Muscle of leg (tissue), 11 donors: ENCODE results near the gene SEH1L. TPM values are rescaled to one million over a fixed set of nuclear protein-coding genes. Genes with fewer than 3 reads are reported as not detected.
"Not testable (repeated sequence)": the region's sequence is repeated elsewhere in the genome, so short reads cannot be mapped to it uniquely, and the experiment has no call there.

Source experiments
- DNase-seq: peaks from one replicate; pipeline ENCODE4 v3.0.0; 2013
- H3K27ac ChIP-seq: one replicate; pipeline ENCODE4 v1.5.1; 2013; ENCODE audit warnings: mild to moderate bottlenecking, low read length, control low read depth
- H3K27me3 ChIP-seq: one replicate; pipeline ENCODE4 v1.6.1; 2013; ENCODE audit warnings: low read length; ENCODE audit not compliant: control insufficient read depth, insufficient read depth
- H3K36me3 ChIP-seq: one replicate; pipeline ENCODE4 v1.6.1; 2013; ENCODE audit warnings: low read length; ENCODE audit not compliant: control insufficient read depth, insufficient read depth
- H3K4me1 ChIP-seq: one replicate; pipeline ENCODE4 v1.6.1; 2013; ENCODE audit warnings: low read length; ENCODE audit not compliant: control insufficient read depth, insufficient read depth
- H3K4me3 ChIP-seq: one replicate; pipeline ENCODE4 v1.5.1; 2013; ENCODE audit warnings: low read length, control low read depth
- H3K9me3 ChIP-seq: replicated peaks from 2 replicates; pipeline ENCODE4 v1.6.1; 2013; ENCODE audit warnings: low read depth, low read length; ENCODE audit not compliant: control insufficient read depth
- WGBS: methylation state at CpG from one replicate; pipeline ENCODE4 v1.1.5; 2013; ENCODE audit warnings: missing lambda C conversion rate; ENCODE audit not compliant: insufficient coverage; 5-methylcytosine and 5-hydroxymethylcytosine counted together
- polyA plus RNA-seq, 8 donors: library from polyadenylated mRNA; unstranded; fragments of 120-200 nt; gene quantifications; one replicate each; pipeline versions ENCODE4 v1.2.1 to v1.2.3, GENCODE V29; 2013; ENCODE audit warnings: inconsistent platforms in 1 of 8, low replicate concordance in 1 of 8; ENCODE audit not compliant: insufficient read length in 8 of 8, insufficient read depth in 1 of 8
- total RNA-seq: library from RNA; stranded (reverse); fragments of 120-200 nt; gene quantifications from one replicate; pipeline ENCODE4 v1.2.4, GENCODE V29; 2013

SEH1L gene
- total and polyA plus RNA-seq, 9 donors, result 16.6 to 30.7 (median 27.5) TPM

DNA sequence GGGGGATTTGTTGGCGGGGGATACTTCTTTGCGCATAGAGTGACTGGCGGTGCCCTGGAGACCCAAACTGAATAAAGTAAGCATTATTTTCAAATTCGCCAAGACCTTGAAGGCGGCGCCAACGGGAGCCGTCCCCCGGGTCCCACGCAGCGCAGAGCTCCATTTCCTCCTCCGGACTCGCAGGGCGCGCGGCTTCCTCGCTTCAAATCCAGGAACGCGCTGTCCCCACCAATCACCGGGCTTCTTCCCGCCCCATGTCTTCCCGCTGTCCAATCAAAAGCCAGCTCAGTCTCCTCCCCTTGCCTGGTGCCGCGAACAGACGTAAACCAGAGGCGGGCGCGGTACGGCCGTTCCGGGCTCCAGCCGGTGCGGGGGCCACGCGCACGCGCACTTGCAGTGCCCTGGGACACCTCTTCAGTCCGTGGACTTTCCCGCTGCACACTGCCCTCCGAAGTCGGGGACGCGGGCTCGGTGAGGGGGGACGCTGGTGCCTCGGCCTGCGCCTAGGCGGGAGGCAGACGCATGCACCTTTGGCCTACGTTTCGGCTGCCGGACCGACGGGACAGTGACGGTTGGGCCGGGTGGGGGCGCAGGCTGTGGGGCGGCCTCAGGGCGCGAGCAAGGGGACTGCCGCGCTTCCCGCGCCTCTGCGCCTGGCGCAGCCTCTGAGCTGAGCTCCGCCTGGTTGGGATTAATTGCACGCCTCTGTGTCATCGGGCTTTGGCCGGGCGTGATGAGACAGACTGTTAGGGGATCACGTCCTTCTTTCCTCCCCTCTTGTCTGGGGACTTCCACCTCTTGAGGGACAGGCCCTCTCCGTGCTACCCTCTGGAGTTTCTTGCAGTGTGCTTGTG, 43.4 kb downstream of the SEH1L start, which contains the start of gene CEP192:
Gene CEP192 (plus strand): TSS at position 396 of the 854 bp plus-strand sequence. CDS start 8,063 bp downstream, outside the sequence.
- no peaks in the 10 kb centered on the region for H3K27me3 ChIP-seq
- peak within 1 kb of the TSS; percentile 80 for H3K4me3 ChIP-seq
- H3K9me3 ChIP-seq, result no peaks in the 10 kb centered on the region
- peaks cover 14% of the 10 kb centered on the region for H3K4me1 ChIP-seq
- under 1% methylated on average over 65 of the region's 73 CpGs for WGBS
- peaks cover 2% of the 10 kb centered on the region for H3K36me3 ChIP-seq
- DNase-seq, result peak; percentile 99
- H3K27ac ChIP-seq, result peak within 1 kb of the TSS; percentile 95

DNA sequence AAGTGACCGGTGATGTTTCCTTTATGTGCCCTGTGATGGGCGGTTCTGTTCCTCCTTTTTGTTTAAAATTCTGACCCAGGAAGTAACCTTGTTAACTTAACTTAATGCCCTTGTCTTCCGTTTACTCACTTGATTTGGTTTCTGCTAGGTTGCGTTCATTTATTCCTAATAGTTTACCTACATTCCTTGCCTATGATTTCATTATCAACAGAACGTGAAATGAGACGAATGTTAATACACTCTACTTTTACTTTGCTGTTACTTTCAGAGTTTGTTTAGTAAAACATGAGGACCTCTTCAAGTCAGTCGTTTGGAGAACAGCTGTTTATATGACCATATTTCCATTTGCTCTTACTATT, 44.0 kb downstream of the SEH1L start:
- H3K4me3 ChIP-seq, result peak overlapping the region; percentile 80
- DNase-seq, result peak; percentile 12
- H3K27ac ChIP-seq, result peak overlapping the region; percentile 95
- H3K36me3 ChIP-seq, result peaks cover under 1% of the 10 kb centered on the region
- H3K4me1 ChIP-seq, result peaks cover 14% of the 10 kb centered on the region
- no peaks in the 10 kb centered on the region for H3K9me3 ChIP-seq
- H3K27me3 ChIP-seq, result no peaks in the 10 kb centered on the region
- 0% methylated on average over 1 of the region's 7 CpGs for WGBS

DNA sequence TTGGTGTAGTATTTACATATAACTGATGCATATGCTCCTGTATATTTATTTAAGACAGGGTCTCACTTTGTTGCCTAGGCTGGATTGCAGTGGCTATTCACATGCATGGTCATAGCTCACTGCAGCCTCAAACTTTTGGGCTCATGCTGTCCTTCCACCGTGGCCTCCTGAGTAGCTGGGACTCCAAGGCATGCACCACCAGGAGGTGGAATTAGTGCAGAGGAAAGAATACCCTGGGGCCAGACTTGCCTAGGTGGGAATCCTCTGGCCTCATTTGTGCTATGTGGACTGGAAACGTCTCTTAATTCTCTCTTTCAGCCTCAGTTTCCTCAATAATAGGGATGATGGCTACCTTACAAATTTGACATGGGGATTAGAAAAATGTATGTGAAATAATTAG, 45.6 kb downstream of the SEH1L start:
- peaks cover 14% of the 10 kb centered on the region for H3K4me1 ChIP-seq
- no peaks in the 10 kb centered on the region for H3K36me3 ChIP-seq
- no peaks in the 10 kb centered on the region for H3K9me3 ChIP-seq
- no peak for DNase-seq
- no peak overlapping the region for H3K4me3 ChIP-seq
- no peak overlapping the region for H3K27ac ChIP-seq
- H3K27me3 ChIP-seq, result no peaks in the 10 kb centered on the region
- whole genome bisulfite sequencing, result 86% methylated on average over 1 of the region's 2 CpGs

DNA sequence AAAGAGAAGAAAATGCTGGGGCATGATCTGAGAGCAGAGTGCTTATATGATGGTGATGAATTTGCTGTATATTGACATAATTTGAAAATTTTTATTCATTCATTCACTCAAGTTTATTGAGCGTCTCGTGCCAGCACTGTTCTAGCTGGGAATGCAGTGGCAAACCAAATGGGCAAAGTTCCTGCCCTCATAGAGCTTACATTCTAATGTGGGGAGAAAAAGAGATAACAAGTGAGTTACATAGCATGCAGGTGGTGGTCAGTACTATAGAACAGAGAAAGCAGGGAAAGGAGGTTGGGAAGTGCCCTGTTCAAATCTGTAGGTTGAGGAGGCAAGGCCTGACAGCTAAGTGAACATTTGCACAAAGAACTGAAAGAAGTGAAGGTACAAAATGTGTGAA, 47.6 kb downstream of the SEH1L start:
- no peak overlapping the region for H3K4me3 ChIP-seq
- no peak overlapping the region for H3K27ac ChIP-seq
- no CpG with 5 or more reads among the region's 2 CpGs for WGBS
- H3K4me1 ChIP-seq, result peaks cover 9% of the 10 kb centered on the region
- no peak for DNase-seq
- H3K9me3 ChIP-seq, result no peaks in the 10 kb centered on the region
- no peaks in the 10 kb centered on the region for H3K27me3 ChIP-seq
- no peaks in the 10 kb centered on the region for H3K36me3 ChIP-seq

DNA sequence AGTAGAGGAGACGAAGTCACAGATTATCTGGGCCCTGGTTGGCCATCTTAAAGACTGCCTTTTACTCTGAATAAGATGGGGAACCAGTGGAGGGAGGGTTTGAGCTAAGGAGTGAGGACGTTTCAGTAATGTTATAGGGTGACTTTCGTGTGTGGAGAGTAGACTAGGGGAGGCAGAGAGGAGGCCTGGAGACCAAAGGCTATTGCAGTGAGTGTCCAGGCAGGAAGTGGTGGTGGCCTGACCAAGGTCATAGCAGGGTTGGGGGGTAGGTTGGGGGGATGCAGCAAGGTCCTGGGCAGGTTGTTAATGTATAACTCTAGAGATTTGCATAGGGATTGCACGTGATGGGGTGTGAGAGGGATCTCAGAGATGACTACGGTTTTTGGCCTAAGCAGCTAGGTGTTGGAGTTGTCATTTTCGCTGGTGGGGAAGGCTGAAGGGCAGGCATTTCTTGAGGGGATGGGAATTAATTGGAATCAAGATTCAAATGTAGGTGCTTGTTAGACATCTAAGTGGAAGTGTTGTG, 48.2 kb downstream of the SEH1L start:
- DNase-seq, result no peak
- Histone ChIP-seq H3K4me1 (peaks cover 6% of the 10 kb centered on the region), H3K36me3 (no peaks in the 10 kb centered on the region), H3K4me3 (no peak overlapping the region), H3K9me3 (no peaks in the 10 kb centered on the region), H3K27ac (no peak overlapping the region), H3K27me3 (no peaks in the 10 kb centered on the region)
- 89% methylated on average over 6 of the region's 6 CpGs for WGBS

GRCh38 chr18:12996661-12997292, 49.0 kb downstream of the SEH1L start:
- WGBS, result 71% methylated on average over 10 of the region's 10 CpGs
- Histone ChIP-seq H3K27me3 (no peaks in the 10 kb centered on the region), H3K4me1 (peaks cover 6% of the 10 kb centered on the region)

DNA sequence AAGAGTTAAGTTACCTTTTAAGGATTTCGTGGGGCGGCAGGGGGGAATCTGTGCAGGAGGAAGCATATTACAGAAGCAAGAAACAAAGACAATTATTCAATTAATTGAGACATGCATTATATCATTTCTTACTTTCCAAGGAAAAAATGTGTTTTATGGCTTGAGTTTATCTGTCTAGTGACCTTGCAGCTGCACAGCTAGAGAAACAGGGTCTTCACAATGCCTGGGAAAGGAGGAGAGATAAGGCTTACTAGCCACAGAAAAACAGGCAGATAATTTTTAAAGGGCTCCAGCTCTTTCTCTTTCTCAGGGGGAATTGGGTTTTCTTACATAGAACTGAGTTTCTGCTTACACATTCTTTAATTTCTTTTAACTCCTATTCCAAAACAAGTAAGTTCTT, 49.5 kb downstream of the SEH1L start:
- DNase-seq, H3K27me3 ChIP-seq, H3K36me3 ChIP-seq, H3K4me1 ChIP-seq, H3K27ac ChIP-seq, H3K4me3 ChIP-seq, H3K9me3 ChIP-seq: not testable (repeated sequence)
- WGBS, result no CpG with 5 or more reads among the region's 2 CpGs

More at GRCh38 chr18:12996661-12997292, 49.0 kb downstream of the SEH1L start:
- H3K9me3 ChIP-seq, result no peaks in the 10 kb centered on the region
- peaks cover 2% of the 10 kb centered on the region for H3K36me3 ChIP-seq
- DNase-seq, result no peak
- no peak overlapping the region for H3K4me3 ChIP-seq
- no peak overlapping the region for H3K27ac ChIP-seq

DNA sequence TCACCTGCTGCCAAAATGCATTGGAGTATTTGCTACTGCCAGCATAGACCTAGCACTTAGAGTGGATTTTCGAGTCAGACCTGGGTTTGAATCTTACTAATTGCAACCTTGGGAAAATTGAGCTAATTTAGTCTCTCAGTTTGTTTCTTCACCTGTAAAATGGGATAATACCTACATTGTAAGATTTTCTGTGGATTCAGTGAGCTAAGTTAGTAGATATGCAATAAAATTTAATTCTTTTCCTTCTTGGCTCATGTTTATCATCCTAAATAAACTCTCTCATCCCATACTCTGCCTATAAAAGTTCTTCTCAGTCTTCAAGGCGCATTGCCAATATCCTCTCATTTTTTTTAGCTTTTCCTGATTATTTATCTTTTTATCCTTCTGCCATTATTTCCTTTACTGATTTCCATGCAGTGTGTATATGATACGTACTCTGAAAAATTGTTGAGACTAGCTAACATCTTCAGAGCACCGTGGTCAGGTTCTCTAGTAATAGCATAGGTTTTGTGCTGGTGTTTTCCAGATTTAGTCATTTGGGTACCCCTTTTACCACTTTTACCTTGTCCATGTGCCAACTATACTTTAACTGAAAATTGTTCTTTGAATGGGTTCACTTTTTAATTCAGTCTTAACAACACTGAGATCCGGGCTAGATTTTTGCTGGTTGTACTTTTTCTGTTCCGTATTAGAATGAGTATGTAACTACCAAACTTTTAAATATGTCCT, 50.7 kb downstream of the SEH1L start:
- no peak overlapping the region for H3K4me3 ChIP-seq
- no peak for DNase-seq
- H3K27ac ChIP-seq, result no peak overlapping the region
- H3K4me1 ChIP-seq, result no peaks in the 10 kb centered on the region
- WGBS, result no CpG with 5 or more reads among the region's 6 CpGs
- peaks cover 4% of the 10 kb centered on the region for H3K36me3 ChIP-seq
- H3K27me3 ChIP-seq, result no peaks in the 10 kb centered on the region
- H3K9me3 ChIP-seq, result no peaks in the 10 kb centered on the region

- no peaks in the 10 kb centered on the region for H3K9me3 ChIP-seq
- H3K27me3 ChIP-seq, result no peaks in the 10 kb centered on the region
- peaks cover 15% of the 10 kb centered on the region for H3K36me3 ChIP-seq
- no peak overlapping the region for H3K4me3 ChIP-seq
- H3K4me1 ChIP-seq, result no peaks in the 10 kb centered on the region
- H3K27ac ChIP-seq, result no peak overlapping the region
- WGBS, result 62% methylated on average over 7 of the region's 7 CpGs
- peak; percentile 30 for DNase-seq
These were observed 55.7 kb downstream of the SEH1L start for GRCh38 chr18:13003466-13003896.

- no peak overlapping the region for H3K4me3 ChIP-seq
- H3K36me3 ChIP-seq, result peaks cover 22% of the 10 kb centered on the region
- no peak for DNase-seq
- H3K27me3 ChIP-seq, result no peaks in the 10 kb centered on the region
- H3K27ac ChIP-seq, result no peak overlapping the region
- WGBS, result 88% methylated on average over 8 of the region's 8 CpGs
- H3K4me1 ChIP-seq, result no peaks in the 10 kb centered on the region
- no peaks in the 10 kb centered on the region for H3K9me3 ChIP-seq
These were observed 56.6 kb downstream of the SEH1L start for GRCh38 chr18:13004396-13004795.
